Fibroblast of lung (primary cell): ENCODE results near the gene ARHGEF10L. TPM values are rescaled to one million over a fixed set of nuclear protein-coding genes. Genes with fewer than 3 reads are reported as not detected.

Source experiments
- DNase-seq, 2 donors: peaks; one replicate each; pipeline versions ENCODE4 v3.0.0 to v3.0.0-alpha.2; 2010; ENCODE audit warnings: low read depth in 2 of 2
- H2AFZ ChIP-seq: 2 replicates; pipeline ENCODE4 v1.5.1; 2012; ENCODE audit warnings: low read length, control low read depth, inconsistent platforms
- H3K27ac ChIP-seq: 2 replicates; pipeline ENCODE4 v1.5.1; 2011; ENCODE audit warnings: low read length, control low read depth; ENCODE audit not compliant: insufficient read depth
- H3K27me3 ChIP-seq: 2 replicates; pipeline ENCODE4 v1.5.1; 2011; ENCODE audit warnings: mild to moderate bottlenecking, low read length; ENCODE audit not compliant: control insufficient read depth, insufficient read depth
- H3K36me3 ChIP-seq: 2 replicates; pipeline ENCODE4 v1.5.1; 2011; ENCODE audit warnings: low read length; ENCODE audit not compliant: control insufficient read depth, insufficient read depth
- H3K4me1 ChIP-seq: 2 replicates; pipeline ENCODE4 v1.5.1; 2011; ENCODE audit warnings: low read length; ENCODE audit not compliant: control insufficient read depth, insufficient read depth; ENCODE audit errors: extremely low read depth
- H3K4me2 ChIP-seq: 2 replicates; pipeline ENCODE4 v1.5.1; 2011; ENCODE audit warnings: low read length, control low read depth; ENCODE audit not compliant: insufficient read depth; ENCODE audit errors: extremely low read depth
- H3K4me3 ChIP-seq, 4 experiments: fragments of 200-600 bp in 1 of 4; sonication (generic) in 1 of 4; replicated peaks in 1 of 4; 2 replicates each; pipeline ENCODE4 v1.5.1; 2011 to 2016; ENCODE audit warnings: low read length in 4 of 4, low read depth in 3 of 4, mild to moderate bottlenecking in 3 of 4, control low read depth in 2 of 4, inconsistent platforms in 1 of 4, mixed read lengths in 1 of 4; ENCODE audit not compliant: insufficient read depth in 1 of 4; ENCODE audit errors: control extremely low read depth in 1 of 4
- H3K79me2 ChIP-seq: 2 replicates; pipeline ENCODE4 v1.5.1; 2012; ENCODE audit warnings: mild to moderate bottlenecking, low read length, inconsistent platforms; ENCODE audit not compliant: control insufficient read depth, insufficient read depth
- H3K9ac ChIP-seq: 2 replicates; pipeline ENCODE4 v1.5.1; 2011; ENCODE audit warnings: mild to moderate bottlenecking, low read length, control low read depth; ENCODE audit not compliant: insufficient read depth
- H3K9me3 ChIP-seq: 2 replicates; pipeline ENCODE4 v1.5.1; 2012; ENCODE audit warnings: low read depth, low read length; ENCODE audit not compliant: control insufficient read depth, insufficient read depth
- H4K20me1 ChIP-seq: 2 replicates; pipeline ENCODE4 v1.5.1; 2011; ENCODE audit warnings: low read length; ENCODE audit not compliant: control insufficient read depth, insufficient read depth; ENCODE audit errors: extremely low read depth
- CTCF ChIP-seq, 2 donors: IDR thresholded peaks in 1 of 2; conservative IDR thresholded peaks in 1 of 2; 1 replicate in 1 of 2; 2 replicates in 1 of 2; pipeline ENCODE4 v1.5.1; 2011 to 2012; ENCODE audit warnings: low read length in 2 of 2, control low read depth in 1 of 2, inconsistent platforms in 1 of 2, low read depth in 1 of 2, mild to moderate bottlenecking in 1 of 2
- EZH2 ChIP-seq: IDR thresholded peaks from 2 replicates; pipeline ENCODE4 v1.5.1; 2012; ENCODE audit warnings: low read length, control low read depth, mild to moderate bottlenecking; ENCODE audit errors: missing control alignments
- polyA plus RNA-seq, 2 donors: library from polyadenylated mRNA; depleted of rRNA in 1 of 2; stranded (reverse) in 1 of 2; unstranded in 1 of 2; fragments of >200 nt; gene quantifications; 2 replicates each; pipeline ENCODE4 v1.2.1, GENCODE V29; 2011 to 2012; ENCODE audit warnings: missing spikeins in 1 of 2
- total RNA-seq: library from RNA; depleted of rRNA; stranded (reverse); fragments of >200 nt; gene quantifications from 2 replicates; pipeline ENCODE4 v1.2.1, GENCODE V29; 2014

ARHGEF10L gene
- total and polyA plus RNA-seq, 2 donors (not counting 1 experiment from before 2014, with no cell fraction given): 11.2 to 24.3 TPM

DNA sequence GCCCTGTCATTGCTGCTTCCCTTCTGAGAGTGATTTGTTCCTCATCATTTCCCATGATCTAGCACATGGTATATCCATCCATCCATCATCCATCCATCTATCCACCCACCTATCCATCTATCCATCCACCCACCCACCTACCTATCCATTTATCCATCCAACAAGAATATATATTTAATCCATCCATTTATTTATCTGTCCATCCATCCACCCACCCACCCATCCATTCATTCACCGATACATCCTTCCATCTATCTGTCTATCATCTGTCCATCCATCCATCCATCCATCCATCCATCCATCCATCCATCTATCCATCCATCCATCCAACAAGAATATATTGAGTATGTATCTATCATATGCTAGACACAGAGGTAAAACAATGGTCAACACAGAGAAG is 115.7 kb downstream of the ARHGEF10L start:
- H3K27ac ChIP-seq: no peak overlapping the region
- TF ChIP-seq CTCF (conservative IDR thresholded peaks at IDR 0.05 in 1 of 2, IDR thresholded peaks at IDR 0.05 in 1 of 2; ENCODE audit: low read depth in 1 of 2, low read length in 2 of 2) (no peak), EZH2 (no peak)
- H3K36me3 ChIP-seq: peaks cover 9% of the 10 kb centered on the region
- H3K27me3 ChIP-seq: no peaks in the 10 kb centered on the region
- no peak overlapping the region for H3K4me3 ChIP-seq
- H3K79me2 ChIP-seq: no peaks in the 10 kb centered on the region
- DNase-seq: no peak
- no peaks in the 10 kb centered on the region for H4K20me1 ChIP-seq
- no peak overlapping the region for H3K4me2 ChIP-seq
- no peaks in the 10 kb centered on the region for H3K9me3 ChIP-seq
- no peak overlapping the region for H2AFZ ChIP-seq
- H3K4me1 ChIP-seq: no peaks in the 10 kb centered on the region
- H3K9ac ChIP-seq: no peak overlapping the region

DNA sequence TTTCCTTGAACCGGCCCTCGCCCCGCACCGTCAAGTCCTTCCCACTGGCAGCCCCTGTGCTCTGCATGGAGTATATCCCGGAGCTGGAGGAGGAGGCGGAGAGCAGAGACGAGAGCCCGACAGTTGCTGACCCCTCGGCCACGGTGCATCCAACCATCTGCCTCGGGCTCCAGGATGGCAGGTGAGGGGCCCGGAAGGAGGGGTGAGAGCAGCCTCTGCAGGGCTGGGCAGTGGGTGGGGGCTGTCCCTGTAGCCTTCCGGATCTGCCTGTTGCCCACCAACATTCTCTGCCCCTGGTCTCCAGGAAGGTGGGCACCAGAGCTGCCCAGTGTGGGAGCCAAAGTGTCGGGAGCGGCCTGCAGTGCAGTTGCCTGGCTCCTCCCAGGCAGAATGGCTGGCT is 116.4 kb downstream of the ARHGEF10L start:
- H3K27me3 ChIP-seq: no peaks in the 10 kb centered on the region
- TF ChIP-seq CTCF (conservative IDR thresholded peaks at IDR 0.05 in 1 of 2, IDR thresholded peaks at IDR 0.05 in 1 of 2; ENCODE audit: low read depth in 1 of 2, low read length in 2 of 2) (no peak), EZH2 (no peak)
- no peak overlapping the region for H3K9ac ChIP-seq
- H3K4me1 ChIP-seq: no peaks in the 10 kb centered on the region
- DNase-seq: no peak
- no peak overlapping the region for H3K27ac ChIP-seq
- H3K79me2 ChIP-seq: no peaks in the 10 kb centered on the region
- H3K4me2 ChIP-seq: no peak overlapping the region
- H3K9me3 ChIP-seq: no peaks in the 10 kb centered on the region
- peaks cover 9% of the 10 kb centered on the region for H3K36me3 ChIP-seq
- H2AFZ ChIP-seq: no peak overlapping the region
- no peaks in the 10 kb centered on the region for H4K20me1 ChIP-seq
- H3K4me3 ChIP-seq: no peak overlapping the region

DNA sequence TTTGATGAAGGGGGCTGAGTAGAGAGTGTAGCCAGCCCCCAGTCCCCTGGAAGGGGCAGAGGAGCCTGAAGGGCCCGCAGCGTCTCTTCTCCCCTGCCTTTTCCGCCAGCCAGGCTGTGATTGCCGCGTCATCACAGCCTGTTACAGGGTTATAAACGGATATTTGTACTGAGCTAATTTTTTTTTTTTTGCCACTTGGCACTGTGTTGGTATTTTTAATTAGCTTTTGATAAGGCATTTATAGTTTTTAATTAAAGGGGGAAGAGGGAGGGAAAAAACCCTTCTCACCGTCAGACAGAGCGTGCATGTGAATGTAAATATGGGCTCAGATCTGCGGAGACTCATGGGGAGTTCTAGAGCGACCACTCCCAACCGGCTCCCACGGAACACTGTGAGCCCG is 117.9 kb downstream of the ARHGEF10L start:
- Histone ChIP-seq H4K20me1 (no peaks in the 10 kb centered on the region), H3K4me3 (no peak overlapping the region), H3K4me2 (no peak overlapping the region), H3K27me3 (no peaks in the 10 kb centered on the region), H3K9me3 (no peaks in the 10 kb centered on the region), H2AFZ (no peak overlapping the region), H3K79me2 (no peaks in the 10 kb centered on the region), H3K4me1 (no peaks in the 10 kb centered on the region), H3K27ac (no peak overlapping the region), H3K9ac (no peak overlapping the region), H3K36me3 (peaks cover 9% of the 10 kb centered on the region)
- TF ChIP-seq CTCF (conservative IDR thresholded peaks at IDR 0.05 in 1 of 2, IDR thresholded peaks at IDR 0.05 in 1 of 2; ENCODE audit: low read depth in 1 of 2, low read length in 2 of 2) (no peak), EZH2 (no peak)
- DNase-seq: no peak
